UCSD-AML1 (cell line): ENCODE results near the gene VWDE.

Experiments
- DNase-seq: peaks from one replicate; lab custom pipeline; 2025; ENCODE audit not compliant: unreplicated experiment; lab: John Stamatoyannopoulos, UW

VWDE gene

GRCh38 chr7:12291870-12292269, 111.8 kb downstream of the VWDE start:
- no peak for DNase-seq

GRCh38 chr7:12290761-12291160, 112.9 kb downstream of the VWDE start:
- DNase-seq, result no peak

- no peak for DNase-seq
Measured at GRCh38 chr7:12289996-12290395, 113.7 kb downstream of the VWDE start.

GRCh38 chr7:12287901-12288300, 115.8 kb downstream of the VWDE start:
- DNase-seq, result no peak

GRCh38 chr7:12281038-12281437, 122.6 kb downstream of the VWDE start:
- DNase-seq, result no peak
